Stimulated activated CD8-positive, alpha-beta memory T cell treated with anti-CD3 and anti-CD28 coated beads, Interleukin-7, amount 100 ng/mL, for 1 hour (primary cell): ENCODE measurements around the gene RPGRIP1.
"Not testable (repeated sequence)": the region's sequence is repeated elsewhere in the genome, so short reads cannot be mapped to it uniquely, and the experiment has no call there.

ENCODE experiments used
- DNase-seq, 2 donors: peaks; one replicate each; pipeline ENCODE4 v3.0.0-alpha.2; 2020; ENCODE audit warnings: low read depth in 2 of 2

Gene RPGRIP1

GRCh38 chr14:21258005-21258888, 21.6 kb upstream of the RPGRIP1 start:
- no peak for DNase-seq

GRCh38 chr14:21258889-21259787, 20.7 kb upstream of the RPGRIP1 start:
- no peak for DNase-seq

GRCh38 chr14:21261824-21262223, 18.1 kb upstream of the RPGRIP1 start:
- DNase-seq: no peak

DNA sequence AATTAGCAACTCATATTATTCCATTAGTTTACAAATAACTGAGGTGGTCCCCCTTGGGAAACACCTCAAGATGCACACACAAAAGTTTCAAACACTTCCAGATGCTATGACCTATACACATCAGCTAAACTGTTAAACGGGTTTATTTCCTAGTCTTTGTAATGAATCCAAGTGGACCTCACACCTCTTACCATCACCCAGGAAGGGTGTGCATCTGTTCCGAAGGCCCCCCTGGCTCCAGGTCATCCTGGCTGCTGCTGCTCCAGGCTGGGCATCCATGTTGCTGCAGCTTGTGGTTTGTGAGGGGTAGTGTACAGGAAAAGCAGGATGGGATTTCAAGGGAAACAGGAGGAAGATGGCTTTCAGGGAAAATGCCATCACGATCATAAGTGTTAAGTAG, 17.5 kb upstream of the RPGRIP1 start:
- DNase-seq: no peak

GRCh38 chr14:21263284-21264024, 16.4 kb upstream of the RPGRIP1 start:
- DNase-seq: no peak

- no peak for DNase-seq
Observed at GRCh38 chr14:21264025-21264801, 15.7 kb upstream of the RPGRIP1 start.

DNA sequence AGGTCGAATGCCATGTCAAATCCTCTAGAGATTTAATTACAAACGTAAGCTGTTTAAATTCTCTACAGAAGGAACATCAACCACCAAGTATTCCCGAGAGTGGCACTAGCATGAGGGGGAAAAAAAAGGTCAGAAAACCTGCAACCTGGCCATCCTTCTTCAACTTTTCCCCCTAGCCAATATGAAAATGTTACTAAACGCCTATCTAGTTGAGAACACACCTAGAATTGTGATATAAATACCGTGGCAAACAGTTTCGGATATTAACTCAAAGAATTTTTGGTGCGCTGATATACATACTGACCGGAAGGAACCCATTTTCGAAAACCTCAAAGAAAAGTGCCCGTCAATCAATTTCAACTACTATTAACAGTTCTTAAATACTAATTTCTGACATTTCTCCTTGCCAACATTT, 12.4 kb upstream of the RPGRIP1 start:
- DNase-seq: no peak

DNA sequence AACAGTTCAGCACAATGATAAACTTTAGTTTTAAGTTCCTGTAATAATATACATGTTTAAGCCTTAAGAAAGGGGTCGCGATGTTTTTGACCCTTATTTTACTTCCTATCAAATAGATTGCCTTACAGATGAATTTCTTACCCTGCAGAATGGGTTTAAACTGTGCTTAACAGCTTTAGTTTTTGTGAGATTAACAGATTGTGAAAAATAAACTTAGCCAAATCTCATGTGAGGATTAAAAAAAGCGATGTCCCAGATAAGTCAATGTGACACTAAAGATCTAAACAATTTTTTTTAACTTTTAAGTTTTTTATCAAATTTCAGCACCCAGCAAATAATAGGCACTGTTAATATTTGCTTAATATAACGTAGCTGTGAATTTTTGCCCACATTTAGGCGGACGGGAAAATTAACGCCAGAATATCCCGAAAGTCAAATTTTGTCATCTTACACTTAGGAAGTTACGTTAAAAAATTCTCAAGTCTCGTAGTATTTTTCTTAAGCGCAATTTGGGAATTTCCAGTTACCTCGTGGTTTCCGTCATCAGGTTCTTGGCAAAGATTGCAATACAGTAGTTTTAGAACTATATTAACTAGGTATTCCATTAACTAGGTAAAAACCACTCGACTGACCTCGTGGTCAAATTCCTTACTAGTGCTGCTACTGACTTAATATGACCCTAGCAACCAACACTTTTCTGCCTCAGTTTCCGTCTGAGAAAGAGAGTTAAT, 11.8 kb upstream of the RPGRIP1 start:
- no peak for DNase-seq

- no peak for DNase-seq
Observed at GRCh38 chr14:21268617-21269251, 11.1 kb upstream of the RPGRIP1 start.

DNA sequence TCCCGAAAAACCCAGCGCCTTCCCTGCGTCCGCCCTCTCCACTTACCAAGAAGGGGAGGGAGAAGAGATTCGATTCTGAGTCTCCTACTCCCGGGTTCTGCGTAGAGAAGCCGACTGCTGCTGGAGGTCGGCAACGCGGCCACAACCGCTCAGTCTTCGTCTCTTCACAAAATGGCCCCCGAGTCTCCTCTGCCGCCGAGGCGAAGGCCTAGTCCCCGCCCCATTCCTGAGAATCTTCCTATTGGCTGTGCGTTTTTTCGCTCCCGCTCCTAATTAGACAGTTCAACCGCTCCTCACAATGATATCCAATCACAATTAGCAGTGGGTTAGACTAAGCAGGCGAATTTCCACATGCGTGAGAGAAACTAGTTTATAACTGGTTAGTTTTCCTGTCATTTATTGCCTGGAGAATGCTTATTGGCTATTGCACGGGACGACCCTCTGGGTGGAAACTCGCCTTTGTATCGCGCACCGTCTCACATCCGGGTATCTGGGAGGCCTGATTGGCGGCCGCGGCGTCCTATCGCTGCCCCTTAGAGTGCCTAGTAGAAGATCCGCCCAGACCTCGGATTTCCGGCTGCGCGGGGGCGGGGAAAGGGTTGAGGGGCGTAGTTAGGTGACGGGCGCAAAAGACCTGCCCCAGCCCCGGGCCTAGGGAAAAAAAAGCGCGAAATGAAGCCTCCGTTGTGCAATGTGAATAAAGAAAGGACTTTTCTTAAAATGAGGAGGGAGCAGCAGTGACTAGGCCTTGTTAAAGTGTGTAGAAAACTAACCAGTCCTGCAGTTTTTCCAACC, 10.4 kb upstream of the RPGRIP1 start, which contains the start of gene HNRNPC:
Gene HNRNPC (minus strand): TSS at position 191 of the 795 bp plus-strand sequence. CDS start 35,249 bp downstream, outside the sequence.
- peak; percentile 100 for DNase-seq

GRCh38 chr14:21272661-21273060, 7.2 kb upstream of the RPGRIP1 start:
- not testable (repeated sequence) for DNase-seq

DNA sequence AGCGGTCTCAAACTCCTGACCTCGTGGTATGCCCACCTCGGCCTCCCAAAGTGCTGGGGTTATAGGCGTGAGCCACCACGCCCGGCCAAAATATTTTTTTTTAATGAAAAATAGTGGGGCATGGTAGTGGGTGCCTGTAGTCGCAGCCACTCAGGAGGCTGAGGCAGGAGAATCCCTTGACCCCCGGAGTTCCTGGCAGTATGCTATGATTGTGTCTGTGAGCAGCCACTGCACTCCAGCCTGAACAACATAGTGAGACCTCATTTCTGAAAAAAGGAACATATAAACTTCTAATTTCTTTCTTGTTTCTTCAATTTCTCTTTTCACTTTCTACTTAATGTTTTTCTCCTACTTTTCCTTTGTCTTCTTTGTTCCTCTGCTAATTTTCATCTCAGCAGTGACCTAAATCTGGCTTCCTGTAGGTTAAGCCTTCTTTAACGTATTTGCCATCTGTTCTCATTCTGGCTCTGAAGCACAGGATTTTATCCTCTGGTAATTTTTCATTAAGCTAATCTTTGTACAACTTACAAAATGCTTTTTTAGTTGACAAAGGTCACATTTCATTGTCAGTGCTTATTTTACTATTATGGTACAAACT, 4.5 kb upstream of the RPGRIP1 start:
- DNase-seq: no peak

DNA sequence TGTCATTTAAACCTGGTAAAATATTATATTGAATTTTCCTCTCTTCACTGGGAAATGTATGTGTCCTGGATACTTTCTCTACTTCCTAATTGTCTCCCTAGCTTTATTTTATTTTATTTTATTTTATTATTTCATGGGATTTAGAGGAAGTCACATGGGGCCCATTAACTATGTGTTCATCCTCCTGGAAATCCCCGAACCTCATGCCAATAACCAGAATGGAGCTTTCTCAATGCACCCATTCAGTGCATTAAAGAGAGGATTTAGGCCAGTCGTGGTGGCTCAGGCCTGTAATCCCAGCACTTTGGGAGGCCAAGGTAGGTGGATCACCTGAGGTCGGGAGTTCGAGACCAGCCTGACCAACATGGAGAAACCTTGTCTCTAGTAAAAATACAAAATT, 1.3 kb upstream of the RPGRIP1 start:
- no peak for DNase-seq

GRCh38 chr14:21281917-21282316, 2.0 kb downstream of the RPGRIP1 start:
- not testable (repeated sequence) for DNase-seq

DNA sequence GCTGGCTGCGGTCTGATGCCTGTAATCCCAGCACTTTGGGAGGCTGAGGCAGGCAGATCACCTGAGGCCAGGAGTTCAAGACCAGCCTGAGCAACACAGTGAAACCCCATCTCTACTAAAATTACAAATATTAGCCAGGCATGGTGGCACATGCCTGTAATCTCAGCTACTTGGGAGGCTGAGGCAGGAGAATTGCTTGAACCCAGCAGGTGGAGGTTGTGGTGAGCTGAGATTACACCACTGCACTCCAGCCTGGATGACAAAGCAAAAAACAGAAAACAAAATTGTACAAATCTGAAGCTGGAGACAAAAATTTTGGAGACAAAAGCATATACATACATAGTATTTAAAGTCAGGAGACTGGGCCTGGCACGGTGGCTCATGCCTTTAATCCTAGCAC, 6.6 kb downstream of the RPGRIP1 start:
- DNase-seq: not testable (repeated sequence)

DNA sequence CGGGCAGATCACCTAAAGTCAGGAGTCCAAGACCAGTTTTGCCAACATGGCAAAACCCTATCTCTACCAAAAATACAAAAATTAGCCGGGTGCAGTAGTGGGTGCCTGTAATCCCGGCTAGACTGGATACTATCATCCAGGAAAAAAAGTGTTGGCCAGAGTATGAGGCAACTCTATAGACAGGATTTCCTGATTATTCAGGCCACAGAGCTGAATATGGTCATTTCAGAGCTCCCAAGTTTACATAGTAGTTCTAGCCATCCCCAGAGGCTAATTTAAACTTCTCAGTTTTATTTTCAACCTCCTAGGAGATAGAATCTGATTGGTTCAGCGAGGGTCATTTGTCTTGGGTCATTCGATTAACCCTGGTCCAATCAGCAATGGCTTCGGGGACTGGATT, 7.3 kb downstream of the RPGRIP1 start:
- DNase-seq: no peak

- DNase-seq: not testable (repeated sequence)
Observed at GRCh38 chr14:21294026-21294425, 14.1 kb downstream of the RPGRIP1 start.

- no peak for DNase-seq
Observed at GRCh38 chr14:21298358-21298757, 18.5 kb downstream of the RPGRIP1 start.
